DOHH2 (cell line): ENCODE data around the gene ITPR2.

Experiments used
- H3F3A ChIP-seq: fragments of 200-600 bp; sonication (generic), shearing (Covaris generic); 2 replicates; pipeline ENCODE4 v1.6.0; 2016; ENCODE audit warnings: antibody characterized with exemption, mild to moderate bottlenecking; ENCODE audit not compliant: control insufficient read depth, insufficient read depth
- H3K27ac ChIP-seq: fragments of 200-600 bp; sonication (generic); 2 replicates; pipeline ENCODE4 v1.5.1; 2014; ENCODE audit warnings: low read depth, mild to moderate bottlenecking, low read length, moderate library complexity
- H3K27me3 ChIP-seq: fragments of 200-600 bp; sonication (generic); 2 replicates; pipeline ENCODE4 v1.6.1; 2014; ENCODE audit warnings: mild to moderate bottlenecking, low read length, mixed read lengths; ENCODE audit not compliant: control insufficient read depth
- H3K36me3 ChIP-seq: fragments of 200-600 bp; sonication (generic); 2 replicates; pipeline ENCODE4 v1.6.1; 2014; ENCODE audit warnings: mild to moderate bottlenecking, low read length, moderate library complexity, mixed read lengths; ENCODE audit not compliant: control insufficient read depth
- H3K4me1 ChIP-seq: fragments of 200-600 bp; sonication (generic); 2 replicates; pipeline ENCODE4 v1.6.1; 2014; ENCODE audit warnings: mild to moderate bottlenecking, low read length, mixed read lengths; ENCODE audit not compliant: control insufficient read depth
- H3K4me2 ChIP-seq: fragments of 200-600 bp; sonication (generic); 2 replicates; pipeline ENCODE4 v1.6.0; 2014; ENCODE audit warnings: mild to moderate bottlenecking, low read length, moderate library complexity
- H3K4me3 ChIP-seq: fragments of 200-600 bp; sonication (generic); 2 replicates; pipeline ENCODE4 v1.5.1; 2014; ENCODE audit warnings: mild to moderate bottlenecking, low read length, mixed read lengths
- H3K79me2 ChIP-seq: fragments of 200-600 bp; sonication (generic); 2 replicates; pipeline ENCODE4 v1.6.1; 2014; ENCODE audit warnings: mild to moderate bottlenecking, low read length, mixed read lengths; ENCODE audit not compliant: control insufficient read depth
- H3K9me2 ChIP-seq: fragments of 200-600 bp; sonication (generic); replicated peaks from 2 replicates; pipeline ENCODE4 v1.6.1; 2014; ENCODE audit warnings: mild to moderate bottlenecking, low read length, mixed read lengths; ENCODE audit not compliant: control insufficient read depth
- H3K9me3 ChIP-seq: fragments of 200-600 bp; sonication (generic); 2 replicates; pipeline ENCODE4 v1.6.1; 2014; ENCODE audit warnings: antibody characterized with exemption, low read length, mixed read lengths; ENCODE audit not compliant: control insufficient read depth, insufficient read depth
- H4K20me1 ChIP-seq: fragments of 200-600 bp; sonication (generic); 2 replicates; pipeline ENCODE4 v1.6.0; 2014; ENCODE audit warnings: low read depth, mild to moderate bottlenecking, antibody characterized with exemption, low read length, moderate library complexity; ENCODE audit not compliant: control insufficient read depth, insufficient read depth
- CTCF ChIP-seq: fragments of 200-600 bp; sonication (generic); IDR thresholded peaks from one replicate; pipeline ENCODE4 v1.5.1; 2014; ENCODE audit warnings: antibody characterized with exemption, mild to moderate bottlenecking, low read depth, low read length; ENCODE audit not compliant: poor library complexity, severe bottlenecking
- EZH2phosphoT487 ChIP-seq: fragments of 200-600 bp; sonication (generic); IDR thresholded peaks from 2 replicates; pipeline ENCODE4 v1.6.1; 2017; ENCODE audit warnings: borderline replicate concordance, mild to moderate bottlenecking, antibody characterized with exemption, low read length, moderate library complexity, mixed read lengths

Gene ITPR2

GRCh38 chr12:26546535-26547314, 286.3 kb downstream of the ITPR2 start:
- Histone ChIP-seq H3K79me2 (no peaks in the 10 kb centered on the region), H3K27me3 (no peaks in the 10 kb centered on the region), H3K4me1 (no peaks in the 10 kb centered on the region), H3K4me3 (no peak overlapping the region), H3K27ac (no peak overlapping the region), H3K36me3 (peaks cover 6% of the 10 kb centered on the region; the same call in 1 of the 2 replicates), H3K4me2 (no peak overlapping the region), H3K9me3 (no peaks in the 10 kb centered on the region), H3K9me2 (no peaks in the 10 kb centered on the region), H3F3A (no peaks in the 10 kb centered on the region), H4K20me1 (no peaks in the 10 kb centered on the region)
- TF ChIP-seq CTCF (no peak), EZH2phosphoT487 (no peak)

- Histone ChIP-seq H3K27ac (no peak overlapping the region), H4K20me1 (no peaks in the 10 kb centered on the region), H3K4me1 (no peaks in the 10 kb centered on the region), H3K36me3 (no peaks in the 10 kb centered on the region), H3K9me3 (no peaks in the 10 kb centered on the region), H3K9me2 (no peaks in the 10 kb centered on the region), H3F3A (no peaks in the 10 kb centered on the region), H3K4me3 (no peak overlapping the region), H3K27me3 (no peaks in the 10 kb centered on the region), H3K4me2 (no peak overlapping the region), H3K79me2 (no peaks in the 10 kb centered on the region)
- TF ChIP-seq CTCF (no peak), EZH2phosphoT487 (no peak)
These were observed 293.9 kb downstream of the ITPR2 start for GRCh38 chr12:26539131-26539530.

- H3K4me2 ChIP-seq, result no peak overlapping the region
- H3K27me3 ChIP-seq, result no peaks in the 10 kb centered on the region
- no peak overlapping the region for H3K27ac ChIP-seq
- H3F3A ChIP-seq, result no peaks in the 10 kb centered on the region
- no peaks in the 10 kb centered on the region for H3K79me2 ChIP-seq
- H3K36me3 ChIP-seq, result no peaks in the 10 kb centered on the region
- H4K20me1 ChIP-seq, result no peaks in the 10 kb centered on the region
- no peak overlapping the region for H3K4me3 ChIP-seq
- no peaks in the 10 kb centered on the region for H3K4me1 ChIP-seq
- no peaks in the 10 kb centered on the region for H3K9me3 ChIP-seq
- H3K9me2 ChIP-seq, result no peaks in the 10 kb centered on the region
- TF ChIP-seq CTCF (no peak), EZH2phosphoT487 (no peak)
These were observed 295.3 kb downstream of the ITPR2 start for GRCh38 chr12:26537651-26538050.

- H3K4me3 ChIP-seq, result no peak overlapping the region
- no peaks in the 10 kb centered on the region for H3K9me3 ChIP-seq
- H3K4me1 ChIP-seq, result no peaks in the 10 kb centered on the region
- TF ChIP-seq EZH2phosphoT487, result no peak
- no peak for TF ChIP-seq CTCF
- H3K9me2 ChIP-seq, result no peaks in the 10 kb centered on the region
- H3F3A ChIP-seq, result no peaks in the 10 kb centered on the region
- no peak overlapping the region for H3K27ac ChIP-seq
- H3K27me3 ChIP-seq, result no peaks in the 10 kb centered on the region
- no peaks in the 10 kb centered on the region for H3K79me2 ChIP-seq
- no peak overlapping the region for H3K4me2 ChIP-seq
- no peaks in the 10 kb centered on the region for H3K36me3 ChIP-seq
- no peaks in the 10 kb centered on the region for H4K20me1 ChIP-seq
These were observed 295.9 kb downstream of the ITPR2 start for GRCh38 chr12:26537126-26537525.
